ENCODE results near the gene FADD. TPM values are rescaled to one million over a fixed set of nuclear protein-coding genes. Genes with fewer than 3 reads are reported as not detected.

Gene FADD
- polyA plus RNA-seq, 5 donors, result 11.2 to 17.1 (median 12.5) TPM

Other genes with a start within 250 kb of the FADD start
- gene ANO1, start 125.0 kb upstream of the FADD start, polyA plus RNA-seq (ENCODE audit: insufficient read depth in 1 of 5, insufficient read length in 5 of 5, low replicate concordance in 1 of 5), result 10 to 100 TPM in 1 of 5 donors, 1 to 10 TPM in 4; 5.6 to 13.0 (median 7.4) TPM
- 10 to 100 TPM; 39.4 to 55.0 (median 46.9) TPM for gene PPFIA1, start 67.4 kb downstream of the FADD start, polyA plus RNA-seq (ENCODE audit: insufficient read depth in 1 of 5, insufficient read length in 5 of 5, low replicate concordance in 1 of 5)
- gene CTTN, start 195.2 kb downstream of the FADD start, polyA plus RNA-seq (ENCODE audit: insufficient read depth in 1 of 5, insufficient read length in 5 of 5, low replicate concordance in 1 of 5), result 100 to 1,000 TPM; 147 to 191 (median 189) TPM

All from right lung (tissue), 5 donors.